GM12865 (cell line): ENCODE data around the gene PRR15L.

ENCODE experiments used
- DNase-seq: peaks from one replicate; pipeline ENCODE4 v3.0.0; 2010; ENCODE audit warnings: low read depth
- H3K4me3 ChIP-seq: 2 replicates; pipeline ENCODE4 v1.5.1; 2011; ENCODE audit warnings: mild to moderate bottlenecking, low read depth, low read length, control low read depth
- CTCF ChIP-seq: IDR thresholded peaks from 2 replicates; pipeline ENCODE4 v1.5.1; 2011; ENCODE audit warnings: low read length, control low read depth, low read depth, inconsistent platforms; ENCODE audit not compliant: insufficient read depth; ENCODE audit errors: missing control alignments

Gene PRR15L

DNA sequence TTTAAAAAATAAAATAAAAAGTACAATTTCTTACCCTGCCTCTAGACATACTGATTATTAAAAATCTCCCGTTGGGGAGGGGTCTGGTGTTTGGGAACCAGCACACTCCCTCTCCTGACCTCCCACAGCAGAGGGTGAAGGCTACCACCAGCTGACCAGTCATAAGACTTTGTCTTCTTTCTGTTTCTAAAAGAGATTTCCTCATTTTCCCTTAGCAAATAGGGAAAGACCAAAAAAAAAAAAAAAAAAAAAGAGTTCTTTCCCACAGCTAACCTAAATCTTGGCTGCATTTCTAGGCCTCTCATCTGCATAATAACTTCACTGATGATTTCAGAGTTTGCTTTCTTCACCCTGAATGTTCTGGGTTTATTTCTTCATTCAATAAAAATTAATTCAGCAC lies 43.5 kb upstream of the PRR15L start:
- DNase-seq: no peak
- H3K4me3 ChIP-seq: no peak overlapping the region
- TF ChIP-seq CTCF: no peak

- no peak for TF ChIP-seq CTCF
- H3K4me3 ChIP-seq: no peak overlapping the region
- no peak for DNase-seq
These were observed 41.9 kb upstream of the PRR15L start for GRCh38 chr17:47999582-47999981.

DNA sequence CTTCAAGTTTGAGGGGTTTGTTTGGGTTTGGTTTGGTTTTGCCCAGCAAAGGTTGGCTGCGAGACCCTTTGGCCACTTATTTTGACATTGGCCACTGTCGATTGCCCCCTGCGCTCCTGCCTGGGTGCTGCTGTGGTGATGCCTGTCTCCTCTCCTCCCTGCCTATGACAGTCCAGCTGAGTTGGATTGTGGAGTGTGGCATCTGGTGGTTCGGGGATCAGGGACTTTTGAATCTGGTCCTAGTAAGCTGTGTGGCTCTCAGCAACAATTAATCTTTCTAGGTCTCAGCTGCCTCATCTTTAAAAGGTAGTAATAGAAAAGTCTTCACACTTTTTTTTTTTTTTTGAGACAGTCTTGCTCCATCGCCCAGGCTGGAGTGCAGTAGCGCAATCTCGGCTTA lies 40.4 kb upstream of the PRR15L start:
- no peak overlapping the region for H3K4me3 ChIP-seq
- DNase-seq: no peak
- no peak for TF ChIP-seq CTCF

DNA sequence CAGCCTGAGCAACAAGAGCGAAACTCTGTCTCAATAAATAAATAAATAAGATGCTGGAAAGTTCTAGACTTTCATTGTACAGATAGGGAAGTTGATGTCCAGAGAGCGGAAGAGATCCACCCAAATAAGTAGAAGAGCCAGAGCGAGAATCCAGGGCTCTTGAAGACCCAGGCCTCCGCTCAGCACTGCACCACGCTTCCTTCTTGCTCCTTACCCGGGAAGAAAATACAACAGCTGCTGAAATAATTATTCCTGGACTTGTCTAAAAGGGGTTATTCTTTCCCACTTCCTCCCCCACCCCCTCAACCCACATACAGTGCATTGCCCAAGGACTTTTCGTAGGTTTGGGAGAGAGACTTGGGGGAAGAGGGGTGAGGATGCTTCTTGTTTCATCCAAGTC lies 39.9 kb upstream of the PRR15L start:
- no peak for DNase-seq
- TF ChIP-seq CTCF: no peak
- H3K4me3 ChIP-seq: no peak overlapping the region

GRCh38 chr17:47996201-47996600 lies 38.5 kb upstream of the PRR15L start:
- no peak for TF ChIP-seq CTCF
- no peak overlapping the region for H3K4me3 ChIP-seq
- no peak for DNase-seq

GRCh38 chr17:47995241-47995935 lies 37.7 kb upstream of the PRR15L start:
- no peak for TF ChIP-seq CTCF
- no peak overlapping the region for H3K4me3 ChIP-seq
- no peak for DNase-seq

DNA sequence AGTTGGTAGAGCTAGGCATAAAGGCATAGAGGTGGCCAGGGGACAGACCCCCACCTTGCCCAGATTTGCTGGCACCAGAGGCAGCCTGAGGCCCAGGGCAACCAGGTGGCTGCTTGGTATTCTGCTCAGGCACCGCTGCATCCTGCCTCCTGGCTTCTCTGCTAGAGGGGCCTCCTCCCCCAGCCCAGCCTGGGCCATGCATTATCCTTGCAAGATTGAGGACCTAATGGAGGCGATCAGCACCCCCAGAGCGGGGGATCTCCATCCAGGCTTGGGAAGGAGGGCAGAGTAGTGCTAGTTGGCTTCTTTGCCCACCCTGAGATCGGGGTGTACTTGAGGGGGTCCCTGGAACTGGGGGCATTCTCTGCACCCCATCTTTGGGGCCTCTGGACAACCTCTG lies 37.0 kb upstream of the PRR15L start:
- no peak overlapping the region for H3K4me3 ChIP-seq
- no peak for DNase-seq
- no peak for TF ChIP-seq CTCF
